IMR-90 (cell line): Measurements from ENCODE around the gene TMPRSS6. TPM values are rescaled to one million over a fixed set of nuclear protein-coding genes. Genes with fewer than 3 reads are reported as not detected.

ENCODE experiments used
- ATAC-seq: fragments of 200-7000 bp; cut with Tn5 transposase; 2 replicates; pipeline ENCODE4 v1.9.1; 2020; ENCODE audit warnings: low read depth, mild to moderate bottlenecking, moderate library complexity
- BruUV-seq: library from RNA; stranded (reverse); fragments of 400-500 nt; replicated peaks from 2 replicates; lab custom pipeline; 2021; lab: Mats Ljungman, UMichigan
- CTCF ChIA-PET: fragments of 300-600 bp; formaldehyde crosslinking; extraction: SDS; loops from one replicate; lab custom pipeline; 2021; ENCODE audit warnings: antibody characterized with exemption; lab: Yijun Ruan, JAX
- POLR2A ChIA-PET: fragments of 300-600 bp; sonication (Branson Sonifier 250); formaldehyde crosslinking; loops from one replicate; lab custom pipeline; 2022; ENCODE audit warnings: antibody characterized with exemption; ENCODE audit not compliant: unreplicated experiment; lab: Charles Lee
- DNase-seq: peaks from one replicate; pipeline ENCODE4 v3.0.0; 2013
- H2AFZ ChIP-seq: replicated peaks from 2 replicates; pipeline ENCODE3; 2013; ENCODE audit warnings: low read length, mild to moderate bottlenecking; ENCODE audit not compliant: poor library complexity
- H2AK5ac ChIP-seq: 2 replicates; pipeline ENCODE4 v1.6.1; 2013; ENCODE audit warnings: low read depth, low read length, inconsistent platforms
- H2AK9ac ChIP-seq: replicated peaks from 2 replicates; pipeline ENCODE3; 2013; ENCODE audit warnings: mild to moderate bottlenecking, low read depth, low read length, moderate library complexity; ENCODE audit not compliant: poor library complexity
- H2BK120ac ChIP-seq: 2 replicates; pipeline ENCODE4 v1.6.1; 2013; ENCODE audit warnings: low read depth, low read length, inconsistent platforms
- H2BK15ac ChIP-seq: 3 replicates; pipeline ENCODE4 v1.6.1; 2013; ENCODE audit warnings: low read depth, low read length, inconsistent platforms
- H2BK20ac ChIP-seq: 2 replicates; pipeline ENCODE4 v1.6.1; 2013; ENCODE audit warnings: low read depth, mild to moderate bottlenecking, inconsistent platforms, low read length, moderate library complexity
- H2BK5ac ChIP-seq: 2 replicates; pipeline ENCODE4 v1.6.1; 2013; ENCODE audit warnings: mild to moderate bottlenecking, low read depth, low read length, inconsistent platforms; ENCODE audit not compliant: poor library complexity, severe bottlenecking
- H3K14ac ChIP-seq: replicated peaks from 2 replicates; pipeline ENCODE4 v1.6.1; 2013; ENCODE audit warnings: low read depth, low read length, inconsistent platforms
- H3K18ac ChIP-seq: 2 replicates; pipeline ENCODE4 v1.6.1; 2013; ENCODE audit warnings: low read depth, low read length, control low read depth
- H3K23ac ChIP-seq: 2 replicates; pipeline ENCODE4 v1.6.1; 2013; ENCODE audit warnings: low read depth, low read length, inconsistent platforms
- H3K27ac ChIP-seq: 2 replicates; pipeline ENCODE4 v1.5.1; 2013; ENCODE audit warnings: mild to moderate bottlenecking, control low read depth, low read length; ENCODE audit not compliant: insufficient read depth
- H3K27me3 ChIP-seq: 2 replicates; pipeline ENCODE4 v1.6.1; 2013; ENCODE audit warnings: low read length; ENCODE audit not compliant: control insufficient read depth, insufficient read depth
- H3K36me3 ChIP-seq: 2 replicates; pipeline ENCODE4 v1.6.1; 2013; ENCODE audit warnings: low read length, mixed read lengths; ENCODE audit not compliant: control insufficient read depth, insufficient read depth
- H3K4ac ChIP-seq: 2 replicates; pipeline ENCODE4 v1.6.1; 2013; ENCODE audit warnings: low read depth, low read length, inconsistent platforms
- H3K4me1 ChIP-seq: 2 replicates; pipeline ENCODE4 v1.6.1; 2013; ENCODE audit warnings: low read length, mixed read lengths; ENCODE audit not compliant: control insufficient read depth, insufficient read depth
- H3K4me2 ChIP-seq: 2 replicates; pipeline ENCODE4 v1.6.1; 2013; ENCODE audit warnings: low read depth, mild to moderate bottlenecking, control low read depth, low read length, moderate library complexity
- H3K4me3 ChIP-seq: 2 replicates; pipeline ENCODE4 v1.5.1; 2013; ENCODE audit warnings: low read depth, mild to moderate bottlenecking, control low read depth, low read length, moderate library complexity; ENCODE audit not compliant: insufficient read depth
- H3K56ac ChIP-seq: 2 replicates; pipeline ENCODE4 v1.6.1; 2013; ENCODE audit warnings: low read length, inconsistent platforms; ENCODE audit not compliant: insufficient read depth; ENCODE audit errors: extremely low read depth
- H3K79me1 ChIP-seq, 2 experiments: 2 replicates each; pipeline ENCODE4 v1.6.1; 2013; ENCODE audit warnings: low read length in 2 of 2, inconsistent platforms in 1 of 2, low read depth in 1 of 2
- H3K9ac ChIP-seq: 2 replicates; pipeline ENCODE4 v1.6.1; 2013; ENCODE audit warnings: low read depth, low read length, control low read depth
- H3K9me1 ChIP-seq: 2 replicates; pipeline ENCODE4 v1.6.1; 2013; ENCODE audit warnings: low read length, inconsistent platforms; ENCODE audit not compliant: insufficient read depth
- H3K9me3 ChIP-seq: 2 replicates; pipeline ENCODE4 v1.6.1; 2013; ENCODE audit warnings: low read length; ENCODE audit not compliant: control insufficient read depth, insufficient read depth
- H4K20me1 ChIP-seq: 2 replicates; pipeline ENCODE4 v1.6.1; 2013; ENCODE audit warnings: low read length, inconsistent platforms; ENCODE audit not compliant: insufficient read depth
- H4K5ac ChIP-seq: 2 replicates; pipeline ENCODE4 v1.6.1; 2013; ENCODE audit warnings: mild to moderate bottlenecking, low read depth, low read length, control low read depth
- H4K8ac ChIP-seq, 2 experiments: 2 replicates each; pipeline ENCODE4 v1.6.1; 2013; ENCODE audit warnings: low read depth in 2 of 2, low read length in 2 of 2, control low read depth in 1 of 2, inconsistent platforms in 1 of 2
- H4K91ac ChIP-seq: 2 replicates; pipeline ENCODE4 v1.6.1; 2013; ENCODE audit warnings: low read depth, low read length, inconsistent platforms; ENCODE audit not compliant: insufficient read depth
- CEBPB ChIP-seq: IDR thresholded peaks from 2 replicates; pipeline ENCODE4 v1.6.1; 2012; ENCODE audit warnings: low read depth, low read length, improper control_type of control experiment
- CHD1 ChIP-seq: IDR thresholded peaks from 2 replicates; pipeline ENCODE4 v1.6.1; 2012; ENCODE audit warnings: low read depth, low read length, improper control_type of control experiment
- FOS ChIP-seq: fragments of 150-350 bp; IDR thresholded peaks from 2 replicates; pipeline ENCODE4 v1.6.1; 2016; ENCODE audit warnings: low read depth, low read length
- NFE2L2 ChIP-seq: fragments of 150-350 bp; IDR thresholded peaks from 2 replicates; pipeline ENCODE4 v1.6.1; 2016; ENCODE audit warnings: low read depth, mild to moderate bottlenecking, low read length
- POLR2A ChIP-seq: IDR thresholded peaks from 2 replicates; pipeline ENCODE4 v1.6.1; 2012; ENCODE audit warnings: mild to moderate bottlenecking, low read depth, low read length
- RAD21 ChIP-seq: IDR thresholded peaks from 2 replicates; pipeline ENCODE4 v1.6.1; 2012; ENCODE audit warnings: low read length, improper control_type of control experiment
- RCOR1 ChIP-seq: IDR thresholded peaks from 2 replicates; pipeline ENCODE4 v1.6.1; 2012; ENCODE audit warnings: mild to moderate bottlenecking, low read length, improper control_type of control experiment; ENCODE audit not compliant: insufficient replicate concordance
- RFX5 ChIP-seq: IDR thresholded peaks from 2 replicates; pipeline ENCODE4 v1.8.0; 2012; ENCODE audit warnings: low read depth, mild to moderate bottlenecking, low read length, moderate library complexity
- SMC3 ChIP-seq: fragments of 150-350 bp; IDR thresholded peaks from 2 replicates; pipeline ENCODE4 v1.6.1; 2016; ENCODE audit warnings: low read depth, mild to moderate bottlenecking, antibody characterized with exemption, low read length, moderate library complexity
- WGBS, 2 experiments: methylation state at CpG; one replicate each; pipeline versions ENCODE4 v1.1.5 to v1.1.7; 2013; ENCODE audit warnings: missing lambda C conversion rate in 2 of 2; ENCODE audit not compliant: insufficient read length in 1 of 2; ENCODE audit errors: extremely low coverage in 2 of 2; 5-methylcytosine and 5-hydroxymethylcytosine counted together
- dilution Hi-C: fragments of 300-500 bp; cut with HindIII; formaldehyde crosslinking; loops from one replicate; pipeline ENCODE4 v1.14.3; 2018; ENCODE audit warnings: low sequenced_read_pairs; ENCODE audit not compliant: unreplicated experiment
- in situ Hi-C: fragments of 300-500 bp; cut with MboI; formaldehyde crosslinking; loops from 3 replicates; pipeline ENCODE4 v1.14.3; 2019; ENCODE audit warnings: low sequenced_read_pairs, inconsistent platforms, mixed read lengths
- intact Hi-C: fragments of 100-400 bp; cut with micrococcal nuclease; formaldehyde crosslinking; loops from 2 replicates; pipeline ENCODE4 v1.10.0; 2022
- polyA plus RNA-seq, 3 experiments: library from polyadenylated mRNA; depleted of rRNA; stranded (reverse); fragments of >200 nt; gene quantifications; 2 replicates each; pipeline ENCODE4 v1.2.3, GENCODE V29; 2012; ENCODE audit warnings: low replicate concordance in 1 of 3
- total RNA-seq: library from RNA; depleted of rRNA; stranded (reverse); fragments of >200 nt; gene quantifications from 2 replicates; pipeline ENCODE4 v1.2.3, GENCODE V29; 2012
- TF ChIP-seq, protein P1 (sequence below): conservative IDR thresholded peaks from 2 replicates; pipeline ENCODE4 v1.5.1; 2012; ENCODE audit warnings: mild to moderate bottlenecking, low read depth, low read length, improper control_type of control experiment

TMPRSS6 gene
- total and polyA plus RNA-seq, 2 of the 4 experiments (the other 2 are of a cell fraction), result not detected

DNA sequence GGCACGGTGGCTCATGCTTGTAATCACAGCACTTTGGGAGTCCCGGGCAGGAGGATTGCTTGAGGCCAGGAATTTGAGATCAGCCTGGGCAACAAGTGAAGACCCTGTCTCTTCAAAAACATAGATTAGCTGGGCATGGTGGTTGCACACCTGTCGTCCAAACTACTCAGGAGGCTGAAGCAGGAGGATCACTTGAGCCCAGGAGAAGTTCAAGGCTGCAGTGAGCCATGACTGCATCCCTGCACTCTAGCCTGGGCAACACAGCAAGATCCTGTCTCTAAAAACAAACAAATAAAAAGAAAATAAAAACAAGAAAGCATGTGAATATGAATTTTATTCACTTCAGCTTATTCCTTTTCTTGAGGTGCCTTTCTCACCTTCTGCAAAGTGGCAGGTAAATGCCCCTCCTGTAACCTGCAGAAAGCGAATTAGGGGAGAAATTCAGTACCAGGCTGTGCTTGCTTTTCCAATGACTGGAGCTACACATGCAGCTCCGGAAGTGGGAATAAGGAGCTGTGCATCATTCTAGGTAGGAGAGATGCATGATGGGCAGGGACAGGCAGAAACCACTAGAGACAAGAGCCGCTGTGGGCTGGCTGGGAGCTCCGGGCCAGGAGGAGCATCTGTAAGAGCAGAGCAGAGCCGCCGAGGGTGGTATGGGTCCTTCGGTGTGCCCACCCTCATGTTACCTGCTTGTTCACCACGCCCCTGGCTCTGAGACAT lies 72.7 kb downstream of the TMPRSS6 start (continued):
- no peak for TF ChIP-seq RCOR1

DNA sequence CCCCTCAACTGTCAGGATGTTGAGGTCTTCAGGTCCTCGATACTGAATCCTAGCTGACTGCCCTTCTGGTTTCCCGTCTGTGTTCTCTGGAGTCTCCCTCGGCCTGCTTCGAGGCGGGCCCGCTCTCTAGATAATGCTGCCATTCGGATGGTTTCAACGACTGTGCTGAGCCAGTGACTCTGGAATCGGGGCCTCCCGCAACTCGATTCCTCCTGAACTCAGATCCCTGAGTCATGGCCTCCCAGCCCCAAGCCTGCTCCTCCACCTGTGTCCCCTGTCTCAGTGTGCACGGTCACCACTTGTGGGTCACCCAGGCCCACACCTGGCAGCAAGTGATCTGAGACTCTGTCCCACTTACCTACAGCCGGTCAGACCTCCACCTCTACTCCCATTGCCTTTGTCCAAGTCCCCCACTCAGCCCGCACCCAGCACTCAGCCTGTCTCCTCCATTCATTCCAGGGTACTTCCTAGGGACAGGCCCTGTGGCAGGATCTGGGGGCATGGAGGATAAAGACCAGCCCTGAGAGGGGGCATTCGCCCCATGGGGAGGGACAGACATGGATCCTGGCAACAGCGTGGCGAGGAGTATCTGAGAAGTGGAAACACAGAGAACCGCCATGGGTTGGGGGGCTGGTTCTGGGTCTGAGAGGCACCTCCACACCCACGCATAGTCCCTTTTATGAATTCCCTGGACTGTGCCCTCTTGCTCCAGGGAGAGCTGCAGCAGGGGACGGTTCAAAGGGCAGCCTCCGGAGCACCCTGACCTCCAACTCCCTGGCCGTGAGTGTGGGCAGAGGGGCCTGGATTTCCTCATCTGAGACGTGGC lies 75.7 kb downstream of the TMPRSS6 start:
- Histone ChIP-seq H4K91ac (no peak overlapping the region), H3K27ac (no peak overlapping the region), H3K56ac (no peak overlapping the region), H4K8ac (no peak overlapping the region), H3K14ac (no peak overlapping the region), H3K9ac (no peak overlapping the region), H4K20me1 (no peaks in the 10 kb centered on the region), H3K79me1 (no peaks in the 10 kb centered on the region), H3K27me3 (peaks cover 15% of the 10 kb centered on the region), H2AK9ac (no peak overlapping the region), H3K4me3 (no peak overlapping the region), H4K5ac (no peak overlapping the region), H3K9me1 (no peaks in the 10 kb centered on the region), H2BK20ac (no peak overlapping the region), H3K4me1 (no peaks in the 10 kb centered on the region; the same call in 1 of the 2 replicates), H2BK120ac (no peak overlapping the region), H3K9me3 (no peaks in the 10 kb centered on the region), H3K4me2 (no peak overlapping the region), H2AFZ (no peak overlapping the region), H2BK15ac (no peak overlapping the region), H3K23ac (no peak overlapping the region), H3K4ac (no peak overlapping the region), H3K18ac (no peak overlapping the region), H2AK5ac (no peak overlapping the region), H3K36me3 (peaks cover 13% of the 10 kb centered on the region), H2BK5ac (no peak overlapping the region)
- intact Hi-C loops, result no loop called here
- POLR2A ChIA-PET, result no interaction called here
- TF ChIP-seq CEBPB (no peak), RFX5 (no peak), RAD21 (no peak), FOS (no peak), RCOR1 (no peak), SMC3 (no peak), NFE2L2 (no peak), CHD1 (no peak), POLR2A (no peak)
- TF ChIP-seq, protein P1, sequence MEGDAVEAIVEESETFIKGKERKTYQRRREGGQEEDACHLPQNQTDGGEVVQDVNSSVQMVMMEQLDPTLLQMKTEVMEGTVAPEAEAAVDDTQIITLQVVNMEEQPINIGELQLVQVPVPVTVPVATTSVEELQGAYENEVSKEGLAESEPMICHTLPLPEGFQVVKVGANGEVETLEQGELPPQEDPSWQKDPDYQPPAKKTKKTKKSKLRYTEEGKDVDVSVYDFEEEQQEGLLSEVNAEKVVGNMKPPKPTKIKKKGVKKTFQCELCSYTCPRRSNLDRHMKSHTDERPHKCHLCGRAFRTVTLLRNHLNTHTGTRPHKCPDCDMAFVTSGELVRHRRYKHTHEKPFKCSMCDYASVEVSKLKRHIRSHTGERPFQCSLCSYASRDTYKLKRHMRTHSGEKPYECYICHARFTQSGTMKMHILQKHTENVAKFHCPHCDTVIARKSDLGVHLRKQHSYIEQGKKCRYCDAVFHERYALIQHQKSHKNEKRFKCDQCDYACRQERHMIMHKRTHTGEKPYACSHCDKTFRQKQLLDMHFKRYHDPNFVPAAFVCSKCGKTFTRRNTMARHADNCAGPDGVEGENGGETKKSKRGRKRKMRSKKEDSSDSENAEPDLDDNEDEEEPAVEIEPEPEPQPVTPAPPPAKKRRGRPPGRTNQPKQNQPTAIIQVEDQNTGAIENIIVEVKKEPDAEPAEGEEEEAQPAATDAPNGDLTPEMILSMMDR, result no peak
- dilution Hi-C loops, result no loop called here
- in situ Hi-C loops, result no loop called here
- CTCF ChIA-PET, result interaction anchor here (1.0 kb wide), 1 partner anchor 13 kb away, joined by 5 read pairs; no protein-coding TSS in a partner anchor
- BruUV-seq, result no TSS peak
- 89% methylated on average over 12 of the region's 23 CpGs; no CpG with 5 or more reads in 1 of the 2 experiments for WGBS, 2 experiments
- DNase-seq (no peak), ATAC-seq (no peak)
